ENCODE data around the gene B9D2. TPM values are rescaled to one million over a fixed set of nuclear protein-coding genes. Genes with fewer than 3 reads are reported as not detected.

The B9D2 gene
- total RNA-seq, 2 donors from 2014 or later = 3.7 to 4.2 TPM

DNA sequence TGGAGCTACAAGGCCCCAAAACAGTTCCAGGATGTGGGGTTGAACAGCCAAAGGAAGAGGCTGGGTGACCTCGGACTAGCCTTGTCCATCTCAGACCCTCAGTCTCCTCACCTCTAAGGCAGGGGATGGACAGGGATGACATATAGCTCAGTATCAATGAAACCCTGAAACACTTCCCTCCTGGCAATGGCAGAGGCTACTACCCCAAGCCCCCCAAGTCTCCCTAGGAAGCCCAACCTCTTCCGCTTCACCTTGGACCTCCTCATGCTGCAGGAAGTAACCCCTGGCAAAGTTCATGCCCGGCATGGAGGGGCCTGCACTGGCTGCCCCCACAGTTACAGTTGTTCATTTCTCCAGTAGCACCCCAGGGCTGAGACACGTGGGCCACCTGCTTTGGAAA is 43.4 kb downstream of the B9D2 start:
- intact Hi-C loops (cut with DNase I) = no loop called here
- DNase-seq (ENCODE audit: low spot score) = no peak

DNA sequence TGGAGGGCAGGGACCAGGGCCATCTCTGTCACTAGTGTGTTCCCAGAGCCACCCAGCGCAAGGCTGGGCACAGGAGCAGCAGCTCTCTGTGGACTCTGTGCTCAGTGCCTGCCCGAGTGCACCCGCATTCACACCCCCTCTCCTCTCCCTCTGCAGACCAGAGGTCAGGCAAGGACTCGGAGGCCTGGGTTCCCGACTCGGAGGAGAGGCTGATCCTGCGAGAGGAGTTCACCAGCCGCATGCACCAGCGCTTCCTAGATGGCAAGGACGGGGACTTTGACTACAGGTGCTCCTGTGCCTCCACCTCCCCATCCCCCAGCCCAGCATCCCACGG is 43.8 kb downstream of the B9D2 start:
- intact Hi-C loops (cut with DNase I) = no loop called here

DNA sequence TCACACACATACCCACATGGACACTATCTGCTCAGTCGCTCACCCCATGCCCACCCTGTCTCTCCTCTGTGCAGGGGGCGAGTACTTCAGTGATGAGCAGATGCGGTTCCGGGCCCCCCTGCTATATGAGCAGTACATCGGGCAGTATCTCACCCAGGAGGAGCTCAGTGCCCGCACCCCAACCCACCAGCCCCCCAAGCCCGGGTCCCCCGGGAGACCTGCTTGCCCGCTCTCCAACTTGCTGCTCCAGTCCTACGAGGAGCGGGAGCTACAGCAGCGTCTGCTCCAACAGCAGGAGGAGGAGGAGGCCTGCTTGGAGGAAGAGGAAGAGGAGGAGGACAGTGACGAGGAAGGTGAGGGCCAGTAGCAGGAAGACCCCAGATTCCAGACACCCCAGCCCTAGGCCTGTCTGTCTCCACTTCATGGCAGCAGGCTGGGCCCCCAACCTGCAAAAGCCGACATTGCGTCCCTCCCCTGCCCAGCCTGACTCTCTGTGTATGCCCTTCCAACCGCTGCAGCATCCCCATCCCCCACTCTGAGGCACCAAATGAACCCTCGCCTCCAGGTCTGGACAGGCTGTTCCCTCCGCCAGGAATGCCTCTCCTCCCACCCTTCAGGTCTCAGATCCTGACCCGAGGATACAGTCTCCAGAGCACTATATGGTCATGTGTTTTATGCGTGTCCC is 44.3 kb downstream of the B9D2 start:
- intact Hi-C loops (cut with DNase I) = no loop called here
- DNase-seq (ENCODE audit: low spot score) = no peak

More for the DNA sequence above, 43.8 kb downstream of the B9D2 start:
- DNase-seq (ENCODE audit: low spot score) = no peak

DNA sequence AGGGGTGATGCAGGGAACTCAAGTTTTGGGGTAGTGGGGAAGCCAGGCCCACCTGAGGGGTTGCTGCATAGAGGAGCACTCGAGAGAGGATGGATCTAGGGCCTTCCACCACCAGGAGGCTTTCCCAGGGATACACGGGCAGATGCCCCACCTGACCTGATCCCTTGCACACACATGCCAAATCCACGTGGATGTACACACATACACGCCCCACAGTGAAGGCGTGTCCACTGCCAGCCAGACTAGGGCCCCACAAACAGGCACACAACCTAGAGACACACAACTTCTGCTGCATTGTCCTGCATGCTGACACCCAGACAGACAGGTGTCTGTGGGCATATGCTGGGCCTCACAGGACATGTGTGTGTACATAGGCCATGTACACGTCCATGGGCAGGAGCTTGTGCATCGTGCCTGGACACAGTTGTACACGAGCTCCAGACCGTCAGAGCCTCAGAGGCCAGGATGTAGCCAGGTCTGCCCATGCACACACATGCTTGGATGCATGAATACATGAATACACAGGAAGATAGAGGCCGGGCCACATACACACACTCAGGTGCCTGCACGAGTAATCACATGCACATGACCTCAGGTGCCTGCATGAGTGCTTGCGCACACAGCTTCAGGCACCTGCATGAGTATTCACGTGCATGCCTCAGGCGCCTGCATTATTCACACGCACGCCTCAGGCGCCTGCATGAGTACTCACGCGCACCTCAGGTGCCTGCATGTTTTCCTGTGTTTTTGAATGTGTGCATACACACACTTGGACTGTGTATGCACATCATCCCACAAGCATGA is 45.1 kb downstream of the B9D2 start:
- DNase-seq (ENCODE audit: low spot score) = no peak
- intact Hi-C loops (cut with DNase I) = no loop called here

- intact Hi-C loops (cut with DNase I) = no loop called here
- no peak for DNase-seq (ENCODE audit: low spot score)
Measured at GRCh38 chr19:41316306-41316920, 47.5 kb downstream of the B9D2 start.

DNA sequence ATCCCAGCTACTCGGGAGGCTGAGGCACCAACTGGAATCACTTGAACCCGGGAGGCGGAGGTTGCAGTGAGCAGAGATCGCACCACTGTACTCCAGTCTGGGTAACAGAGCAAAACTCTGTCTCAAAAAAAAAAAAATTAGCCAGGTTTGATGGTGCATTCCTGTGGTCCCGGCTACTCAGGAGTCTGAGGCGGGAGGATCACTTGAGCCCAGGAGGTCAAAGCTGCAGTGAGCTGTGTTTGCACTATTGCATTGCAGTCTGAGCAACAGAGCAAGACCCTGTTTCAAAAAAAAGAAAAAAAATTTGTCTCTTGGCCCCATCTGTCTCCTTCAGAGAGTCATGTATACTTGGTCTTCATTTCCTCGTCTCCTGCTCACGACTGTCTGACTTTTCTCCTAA is 52.3 kb downstream of the B9D2 start:
- DNase-seq (ENCODE audit: low spot score) = peak; percentile 17
- intact Hi-C loops (cut with DNase I) = loop anchor here (5.0 kb wide), 2 partner anchors 41 to 1774 kb away; partner anchors contain the start of gene TGFB1 (in 1 of the 2)

- no peak for DNase-seq (ENCODE audit: low spot score)
- intact Hi-C loops (cut with DNase I) = loop anchor here (5.0 kb wide), 2 partner anchors 41 to 1774 kb away; partner anchors contain the start of gene TGFB1 (in 1 of the 2)
Measured at GRCh38 chr19:41311072-41311471, 52.9 kb downstream of the B9D2 start.

DNA sequence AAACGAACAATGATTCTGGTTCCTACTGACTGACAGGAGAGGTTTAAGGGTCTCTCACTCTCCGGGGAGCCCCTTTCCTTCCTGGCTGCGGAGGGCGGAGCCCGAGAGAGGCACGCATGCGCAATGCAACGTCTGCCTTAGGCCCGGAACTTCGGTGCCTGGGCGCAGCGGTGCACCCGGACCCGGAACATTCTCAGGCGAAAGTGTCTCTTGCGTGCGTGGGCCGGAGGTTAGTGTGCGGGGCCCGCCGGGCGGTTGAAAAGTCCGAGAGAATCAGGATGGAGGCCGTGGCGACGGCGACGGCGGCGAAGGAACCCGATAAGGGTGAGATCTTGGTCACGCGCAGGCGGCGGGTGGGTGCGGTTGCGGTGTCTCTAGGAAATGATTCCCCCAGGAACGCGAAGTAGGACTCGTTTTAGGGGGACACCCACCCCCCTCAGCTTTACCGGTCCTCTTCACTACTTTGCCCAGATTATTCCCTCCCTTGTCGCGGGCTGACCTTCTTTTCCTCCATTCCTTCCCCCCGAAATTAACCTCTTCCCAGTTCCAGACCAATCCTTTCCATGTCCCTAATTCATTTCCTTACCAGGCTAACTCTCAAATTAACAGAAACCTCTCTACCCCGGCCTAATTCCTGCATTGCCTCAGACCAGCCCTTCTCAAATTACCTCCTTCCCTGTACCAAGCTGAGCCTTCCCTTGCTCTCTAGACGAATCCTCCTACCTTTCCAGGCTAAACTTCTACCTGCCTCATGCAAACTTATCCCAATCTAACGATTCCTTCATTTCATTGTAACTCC is 53.7 kb downstream of the B9D2 start, which contains the start of gene CCDC97:
CCDC97 (plus strand) TSS at position 140 of the 799 bp plus-strand sequence; CDS start at position 279, 139 bp downstream.
- intact Hi-C loops (cut with DNase I) = loop anchor here (5.0 kb wide), 2 partner anchors 42 to 1773 kb away; partner anchors contain the start of gene TGFB1 (in 1 of the 2)
- peak; percentile 97 for DNase-seq (ENCODE audit: low spot score)

- DNase-seq (ENCODE audit: low spot score) = peak; percentile 73
- intact Hi-C loops (cut with DNase I) = loop anchor here (5.0 kb wide), 3 partner anchors 42 to 1772 kb away; partner anchors contain the start of gene TGFB1 (in 1 of the 2)
Measured at GRCh38 chr19:41309180-41310032, 54.5 kb downstream of the B9D2 start.

- intact Hi-C loops (cut with DNase I) = loop anchor here in 1 of 2 donors (5.0 kb wide), 1 partner anchor 41 kb away; no protein-coding TSS in a partner anchor
- DNase-seq (ENCODE audit: low spot score) = peak; percentile 98
Measured at GRCh38 chr19:41308450-41309179, 55.3 kb downstream of the B9D2 start.

DNA sequence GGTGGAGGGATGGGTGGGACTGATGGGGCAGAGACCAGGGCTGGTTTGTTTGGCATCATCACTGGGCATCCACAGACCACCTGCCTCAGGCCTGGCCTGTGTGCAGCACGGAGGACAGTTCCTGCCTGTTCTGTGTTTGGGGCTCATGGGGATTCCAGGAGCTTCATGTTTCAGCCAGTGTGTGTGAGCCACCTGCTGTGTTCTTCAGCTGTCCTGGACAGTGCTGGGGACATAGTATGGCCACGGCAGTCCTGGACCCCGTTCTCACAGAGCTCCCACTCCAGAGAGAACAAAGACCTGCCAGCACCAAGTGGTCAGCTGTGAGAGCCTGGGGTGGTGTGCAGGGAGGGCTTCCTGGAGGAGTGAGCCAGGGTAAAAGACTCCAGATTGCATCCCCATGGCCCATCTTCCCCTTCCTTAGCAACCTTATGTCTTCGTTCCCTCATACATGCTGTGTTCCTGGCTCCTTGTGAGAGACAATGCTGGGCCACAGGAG is 55.9 kb downstream of the B9D2 start:
- DNase-seq (ENCODE audit: low spot score) = no peak
- intact Hi-C loops (cut with DNase I) = loop anchor here in 1 of 2 donors (5.0 kb wide), 1 partner anchor 41 kb away; no protein-coding TSS in a partner anchor

DNA sequence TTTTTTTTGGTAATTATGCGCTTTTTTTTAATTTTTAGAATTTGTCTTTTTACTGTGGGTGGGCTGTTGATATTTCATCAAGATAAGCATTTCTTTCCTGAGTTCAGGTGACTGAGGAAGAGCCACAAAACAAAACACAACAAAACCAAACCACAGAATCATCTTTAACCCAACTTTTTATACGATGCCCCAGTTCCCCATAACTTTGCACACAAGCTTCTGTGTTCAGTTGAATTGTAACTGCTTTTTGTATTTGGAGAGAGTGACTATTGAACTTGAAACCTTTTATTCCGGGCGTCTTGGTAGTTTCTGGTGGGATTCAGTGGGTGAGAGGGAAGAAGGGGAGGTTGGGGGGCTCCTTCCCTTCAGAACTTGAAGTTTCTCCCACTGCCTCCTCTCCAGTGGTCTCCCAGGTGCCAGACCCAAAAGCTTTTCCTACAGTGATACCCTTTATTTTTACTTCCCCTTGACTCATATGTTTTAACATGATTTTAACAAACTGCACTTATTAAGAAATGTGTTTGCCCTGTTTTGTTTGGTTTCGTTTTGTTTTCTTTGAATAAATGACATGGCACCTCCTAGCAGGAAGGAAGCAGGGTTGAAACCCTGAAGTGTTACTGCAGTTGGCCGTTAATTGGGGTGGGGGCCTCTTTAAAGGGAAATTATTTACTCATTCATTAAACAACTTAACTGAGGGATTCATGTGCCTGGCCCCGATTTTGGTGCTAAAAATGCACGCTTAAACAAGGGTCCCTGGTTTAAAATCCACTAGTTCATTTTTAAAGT is 56.7 kb downstream of the B9D2 start:
- peak; percentile 36 for DNase-seq (ENCODE audit: low spot score)
- intact Hi-C loops (cut with DNase I) = loop anchor here in 1 of 2 donors (5.0 kb wide), 1 partner anchor 40 kb away; no protein-coding TSS in a partner anchor

- DNase-seq (ENCODE audit: low spot score) = peak; percentile 78
- intact Hi-C loops (cut with DNase I) = loop anchor here in 1 of 2 donors (5.0 kb wide), 1 partner anchor 39 kb away; no protein-coding TSS in a partner anchor
Measured at GRCh38 chr19:41305927-41306793, 57.8 kb downstream of the B9D2 start.

- intact Hi-C loops (cut with DNase I) = loop anchor here in 1 of 2 donors (5.0 kb wide), 1 partner anchor 38 kb away; no protein-coding TSS in a partner anchor
- DNase-seq (ENCODE audit: low spot score) = no peak
Measured at GRCh38 chr19:41304706-41305483, 59.1 kb downstream of the B9D2 start.
